GM12873 (cell line): Measurements from ENCODE around the gene OGFOD3.

Experiments
- TF ChIP-seq, protein P1 (sequence below): IDR thresholded peaks from 2 replicates; pipeline ENCODE4 v1.5.1; 2012; ENCODE audit warnings: low read depth, mild to moderate bottlenecking, moderate library complexity, low read length, control low read depth; ENCODE audit not compliant: insufficient read depth; ENCODE audit errors: missing control alignments

OGFOD3 gene

DNA sequence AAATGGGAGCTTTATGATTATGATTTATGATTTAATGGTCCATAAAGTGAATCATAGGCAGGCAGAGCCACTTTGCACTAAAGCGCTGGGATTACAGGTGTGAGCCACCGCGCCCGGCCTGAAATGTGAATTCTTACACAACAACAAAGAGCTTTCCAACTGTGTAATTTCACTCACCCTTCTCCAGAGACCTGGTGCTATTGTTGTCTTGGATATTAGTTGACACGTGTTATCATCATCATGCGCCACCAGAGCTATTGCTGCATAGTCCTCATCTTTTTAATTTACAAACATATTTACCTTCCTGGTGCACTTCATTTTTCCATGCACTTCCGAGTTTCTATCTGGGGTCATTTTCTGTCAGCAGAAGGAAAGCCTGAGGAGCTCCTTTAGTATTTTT is 51.6 kb downstream of the OGFOD3 start:
- TF ChIP-seq, protein P1, sequence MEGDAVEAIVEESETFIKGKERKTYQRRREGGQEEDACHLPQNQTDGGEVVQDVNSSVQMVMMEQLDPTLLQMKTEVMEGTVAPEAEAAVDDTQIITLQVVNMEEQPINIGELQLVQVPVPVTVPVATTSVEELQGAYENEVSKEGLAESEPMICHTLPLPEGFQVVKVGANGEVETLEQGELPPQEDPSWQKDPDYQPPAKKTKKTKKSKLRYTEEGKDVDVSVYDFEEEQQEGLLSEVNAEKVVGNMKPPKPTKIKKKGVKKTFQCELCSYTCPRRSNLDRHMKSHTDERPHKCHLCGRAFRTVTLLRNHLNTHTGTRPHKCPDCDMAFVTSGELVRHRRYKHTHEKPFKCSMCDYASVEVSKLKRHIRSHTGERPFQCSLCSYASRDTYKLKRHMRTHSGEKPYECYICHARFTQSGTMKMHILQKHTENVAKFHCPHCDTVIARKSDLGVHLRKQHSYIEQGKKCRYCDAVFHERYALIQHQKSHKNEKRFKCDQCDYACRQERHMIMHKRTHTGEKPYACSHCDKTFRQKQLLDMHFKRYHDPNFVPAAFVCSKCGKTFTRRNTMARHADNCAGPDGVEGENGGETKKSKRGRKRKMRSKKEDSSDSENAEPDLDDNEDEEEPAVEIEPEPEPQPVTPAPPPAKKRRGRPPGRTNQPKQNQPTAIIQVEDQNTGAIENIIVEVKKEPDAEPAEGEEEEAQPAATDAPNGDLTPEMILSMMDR, result no peak

DNA sequence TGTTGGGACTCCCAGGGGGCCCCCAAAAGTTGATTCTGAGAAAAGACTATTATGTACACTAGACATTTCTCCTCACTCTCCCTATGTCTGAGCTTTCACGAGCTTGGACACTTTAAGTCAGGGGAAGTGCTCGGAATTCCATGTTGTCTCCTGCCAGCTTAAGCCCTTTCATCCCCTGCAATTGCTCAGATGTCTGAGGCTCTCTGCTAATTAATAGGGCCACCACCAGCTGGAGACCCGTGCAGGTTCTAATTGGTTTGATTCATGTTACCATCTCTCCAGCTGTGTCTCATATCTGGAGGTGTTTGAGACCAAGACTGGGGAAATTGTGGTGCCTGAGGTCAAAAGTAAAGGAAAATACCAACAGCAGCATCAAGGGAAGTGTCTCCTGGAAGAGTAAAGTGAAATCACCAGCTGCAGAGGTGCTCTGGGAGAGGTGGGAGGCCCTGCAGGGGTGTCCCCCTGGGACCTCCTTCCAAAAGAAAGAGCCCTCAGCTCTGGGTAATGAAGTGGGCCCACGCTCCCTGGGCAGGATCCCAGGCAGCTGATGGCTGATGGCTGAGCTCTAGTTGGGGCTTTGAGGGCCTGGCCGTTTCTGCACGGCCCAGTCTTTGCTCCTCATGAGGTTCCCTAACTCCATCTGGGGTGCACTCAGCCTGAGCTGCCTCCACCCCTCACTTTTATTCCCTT is 52.6 kb downstream of the OGFOD3 start:
- TF ChIP-seq, protein P1, result no peak

DNA sequence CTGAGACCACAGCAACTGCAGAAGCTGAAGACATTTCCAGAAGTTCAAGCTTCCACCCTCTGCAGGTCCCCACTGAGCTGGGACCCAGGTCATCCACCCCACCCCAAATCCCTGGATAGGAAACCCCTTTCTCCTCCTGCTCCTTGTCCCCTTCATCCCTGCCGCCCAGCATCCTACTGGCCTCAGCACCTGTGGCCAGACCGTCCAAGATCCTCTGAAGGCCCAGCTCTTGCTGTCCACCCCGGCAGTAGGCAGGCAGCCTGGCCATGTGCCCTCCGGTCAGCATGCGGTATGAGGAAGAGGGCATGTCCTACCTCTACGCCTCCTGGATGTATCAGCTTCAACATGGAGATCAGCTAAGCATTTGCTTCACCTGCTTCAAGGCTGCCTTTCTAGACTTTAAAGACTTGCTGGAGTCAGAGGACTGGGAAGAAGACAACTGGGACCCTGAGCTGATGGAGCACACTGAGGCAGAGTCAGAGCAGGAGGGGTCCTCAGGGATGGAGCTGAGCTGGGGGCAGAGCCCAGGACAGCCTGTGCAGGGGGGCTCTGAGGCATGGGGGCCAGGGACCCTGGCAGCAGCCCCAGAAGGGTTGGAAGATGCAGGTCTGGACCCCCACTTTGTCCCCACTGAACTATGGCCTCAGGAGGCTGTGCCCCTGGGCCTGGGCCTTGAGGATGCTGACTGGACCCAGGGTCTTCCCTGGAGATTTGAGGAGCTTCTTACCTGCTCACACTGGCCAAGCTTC is 56.3 kb downstream of the OGFOD3 start:
- TF ChIP-seq, protein P1, result no peak

DNA sequence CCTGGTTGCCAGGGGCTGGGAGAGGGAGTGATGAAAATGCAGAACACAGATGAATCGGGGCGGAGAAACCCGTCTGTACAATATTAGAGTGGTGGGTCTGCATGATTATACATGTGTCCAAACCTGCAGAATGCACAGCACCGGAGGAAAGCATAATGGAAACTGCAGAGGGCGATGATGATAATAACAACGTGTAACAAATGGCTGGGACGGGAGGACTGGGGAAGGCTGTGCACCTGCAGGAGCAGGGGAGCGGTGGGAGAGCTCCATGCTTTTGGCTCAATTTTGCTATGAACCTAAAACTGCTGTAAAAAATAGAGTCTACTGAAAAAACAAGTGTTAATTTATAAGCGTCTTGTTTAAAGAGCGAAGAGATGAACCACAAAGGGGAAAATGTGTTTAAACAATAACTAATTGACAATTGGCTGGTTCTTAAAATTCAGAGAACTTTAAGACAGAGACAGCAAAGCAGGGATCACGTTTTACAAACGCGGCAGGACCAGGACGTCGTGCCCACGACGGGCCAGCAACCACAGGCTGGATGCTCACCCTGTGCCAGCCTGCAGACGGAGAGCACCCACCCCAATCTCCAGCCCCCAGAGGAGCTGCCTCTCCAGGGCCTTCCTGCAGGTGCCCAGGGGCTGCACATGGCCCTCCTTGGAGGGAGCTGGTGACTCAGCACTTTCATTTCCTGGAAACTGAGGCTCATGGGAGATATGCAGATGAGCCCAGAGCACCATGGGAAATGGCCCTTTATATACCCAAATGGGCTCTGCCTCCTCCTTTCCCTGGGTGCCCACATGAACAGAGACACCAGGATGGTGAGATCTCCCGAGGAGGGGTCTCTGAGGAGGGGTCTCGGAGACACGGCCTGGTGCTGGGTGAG is 59.7 kb downstream of the OGFOD3 start, which contains the start of gene TEX19:
TSS of gene TEX19 (plus strand) at position 783 of the 886 bp plus-strand sequence. CDS start 2,904 bp downstream, outside the sequence.
- TF ChIP-seq, protein P1, result no peak

DNA sequence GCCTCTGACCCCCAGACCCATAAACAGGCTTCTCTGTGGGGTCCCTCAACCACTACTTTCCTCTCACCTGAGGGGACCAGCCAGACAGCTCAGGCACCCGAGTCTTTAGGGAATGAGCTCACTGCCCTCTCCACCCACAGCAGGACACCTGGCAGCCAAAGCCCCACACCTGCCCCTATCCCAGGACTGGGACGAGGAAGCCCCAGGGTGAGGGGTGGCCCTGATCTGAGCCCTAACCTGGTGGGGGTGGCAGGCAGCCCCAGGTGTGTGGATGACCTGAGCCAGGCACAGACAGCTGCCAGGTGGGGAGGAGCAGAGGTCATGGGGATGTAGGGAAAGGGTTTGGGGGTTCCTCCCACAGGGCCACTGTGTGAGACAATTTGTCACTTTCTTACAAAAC is 61.0 kb downstream of the OGFOD3 start:
- TF ChIP-seq, protein P1, result no peak

DNA sequence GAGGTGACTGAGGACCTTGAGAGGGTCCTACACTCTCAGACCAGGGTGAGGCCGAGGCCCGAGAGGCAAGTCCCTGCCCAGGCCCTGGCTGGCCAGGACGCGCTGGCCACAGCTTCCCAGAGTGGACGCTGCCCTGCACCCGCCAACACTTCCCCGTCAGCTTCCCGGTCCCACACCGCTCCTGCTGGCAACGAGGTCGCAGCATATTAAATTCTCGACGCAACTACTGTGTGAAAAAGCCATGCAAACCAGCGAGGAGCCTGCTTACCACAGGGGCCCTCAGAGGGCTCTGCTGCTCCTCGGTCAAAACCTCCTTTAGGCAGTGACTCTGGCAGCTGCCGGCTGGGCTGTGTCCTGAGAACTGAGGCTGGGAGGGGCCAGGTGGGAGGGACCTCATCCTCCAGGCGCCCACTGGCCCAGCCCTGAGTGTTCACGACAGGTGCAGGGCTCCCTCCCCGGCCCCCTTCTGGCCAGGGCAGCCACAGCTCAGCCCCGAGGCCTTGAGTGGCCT is 61.5 kb downstream of the OGFOD3 start:
- TF ChIP-seq, protein P1, result no peak
